ENCODE measurements around the gene PDCL3.

DNA sequence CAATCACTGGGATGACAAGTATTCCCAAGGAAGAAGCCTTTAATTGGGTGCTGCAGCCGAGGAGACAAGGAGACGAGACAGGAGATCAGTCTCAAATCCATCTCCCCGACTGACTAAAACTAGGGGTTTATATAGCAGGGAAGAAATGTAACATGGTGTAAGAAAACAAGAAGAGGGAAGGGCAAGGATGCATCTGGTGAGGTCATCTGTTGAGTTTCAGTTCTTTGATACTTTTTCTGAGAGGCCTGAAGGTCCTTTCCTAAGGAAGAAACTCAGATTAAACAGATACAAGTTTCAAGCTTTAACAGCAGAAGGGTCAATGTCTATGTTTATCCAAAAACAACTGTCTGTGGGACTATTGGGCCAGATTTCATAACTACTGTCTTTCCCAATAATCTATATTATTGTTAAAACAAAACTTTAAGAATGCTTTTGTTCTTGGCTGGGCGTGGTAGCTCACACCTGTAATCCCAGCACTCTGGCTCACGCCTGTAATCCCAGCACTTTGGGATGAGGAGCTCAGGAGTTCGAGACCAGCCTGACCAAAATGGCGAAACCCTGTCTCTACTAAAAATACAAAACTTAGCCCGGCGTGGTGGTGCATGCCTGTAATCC is 2.5 kb upstream of the PDCL3 start:
- TF ChIP-seq, protein P1, sequence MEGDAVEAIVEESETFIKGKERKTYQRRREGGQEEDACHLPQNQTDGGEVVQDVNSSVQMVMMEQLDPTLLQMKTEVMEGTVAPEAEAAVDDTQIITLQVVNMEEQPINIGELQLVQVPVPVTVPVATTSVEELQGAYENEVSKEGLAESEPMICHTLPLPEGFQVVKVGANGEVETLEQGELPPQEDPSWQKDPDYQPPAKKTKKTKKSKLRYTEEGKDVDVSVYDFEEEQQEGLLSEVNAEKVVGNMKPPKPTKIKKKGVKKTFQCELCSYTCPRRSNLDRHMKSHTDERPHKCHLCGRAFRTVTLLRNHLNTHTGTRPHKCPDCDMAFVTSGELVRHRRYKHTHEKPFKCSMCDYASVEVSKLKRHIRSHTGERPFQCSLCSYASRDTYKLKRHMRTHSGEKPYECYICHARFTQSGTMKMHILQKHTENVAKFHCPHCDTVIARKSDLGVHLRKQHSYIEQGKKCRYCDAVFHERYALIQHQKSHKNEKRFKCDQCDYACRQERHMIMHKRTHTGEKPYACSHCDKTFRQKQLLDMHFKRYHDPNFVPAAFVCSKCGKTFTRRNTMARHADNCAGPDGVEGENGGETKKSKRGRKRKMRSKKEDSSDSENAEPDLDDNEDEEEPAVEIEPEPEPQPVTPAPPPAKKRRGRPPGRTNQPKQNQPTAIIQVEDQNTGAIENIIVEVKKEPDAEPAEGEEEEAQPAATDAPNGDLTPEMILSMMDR (IDR thresholded peaks at IDR 0.05; ENCODE audit: low read depth, low read length, poor library complexity, severe bottlenecking) = no peak
- no peak for TF ChIP-seq EZH2phosphoT487 (IDR thresholded peaks at IDR 0.05; ENCODE audit: borderline replicate concordance, low read length)

All from DOHH2 (cell line).